Right atrium auricular region (tissue), 2 donors: Measurements from ENCODE around the gene SOX11. TPM values are rescaled to one million over a fixed set of nuclear protein-coding genes. Genes with fewer than 3 reads are reported as not detected.

Source experiments
- DNase-seq: peaks from one replicate; pipeline ENCODE4 v3.0.0-alpha.2; 2019; ENCODE audit warnings: low spot score
- H3K27ac ChIP-seq, 2 donors: fragments of 200-600 bp; sonication (generic); 1 replicate in 1 of 2; 2 replicates in 1 of 2; pipeline ENCODE4 v1.5.1; 2016 to 2019
- H3K27me3 ChIP-seq, 2 donors: fragments of 200-600 bp; sonication (generic); one replicate each; pipeline versions ENCODE4 v1.5.1 to v1.6.0; 2017 to 2019
- H3K36me3 ChIP-seq: fragments of 200-600 bp; sonication (generic); one replicate; pipeline ENCODE4 v1.5.1; 2016
- H3K4me1 ChIP-seq, 2 donors: fragments of 200-600 bp; sonication (generic); one replicate each; pipeline versions ENCODE4 v1.5.1 to v1.6.0; 2017 to 2019
- H3K4me3 ChIP-seq, 2 donors: fragments of 200-600 bp; sonication (generic); 1 replicate in 1 of 2; 2 replicates in 1 of 2; pipeline ENCODE4 v1.5.1; 2017 to 2019; ENCODE audit warnings: mild to moderate bottlenecking in 1 of 2, moderate library complexity in 1 of 2
- H3K9me3 ChIP-seq, 2 donors: fragments of 200-600 bp; sonication (generic); one replicate each; pipeline ENCODE4 v1.5.1; 2019
- total RNA-seq, 2 donors: library from RNA; depleted of rRNA; stranded (reverse); fragments of >200 nt; gene quantifications; one replicate each; pipeline ENCODE4 v1.1.0, GENCODE V29; 2016
- TF ChIP-seq, protein P1 (sequence below), 2 donors: fragments of 200-600 bp; sonication (generic); IDR thresholded peaks; one replicate each; pipeline ENCODE4 v1.5.1; 2019; ENCODE audit warnings: antibody characterized with exemption in 2 of 2

SOX11 gene
- total RNA-seq, 2 donors from 2014 or later = 0.11 to 0.71 TPM

DNA sequence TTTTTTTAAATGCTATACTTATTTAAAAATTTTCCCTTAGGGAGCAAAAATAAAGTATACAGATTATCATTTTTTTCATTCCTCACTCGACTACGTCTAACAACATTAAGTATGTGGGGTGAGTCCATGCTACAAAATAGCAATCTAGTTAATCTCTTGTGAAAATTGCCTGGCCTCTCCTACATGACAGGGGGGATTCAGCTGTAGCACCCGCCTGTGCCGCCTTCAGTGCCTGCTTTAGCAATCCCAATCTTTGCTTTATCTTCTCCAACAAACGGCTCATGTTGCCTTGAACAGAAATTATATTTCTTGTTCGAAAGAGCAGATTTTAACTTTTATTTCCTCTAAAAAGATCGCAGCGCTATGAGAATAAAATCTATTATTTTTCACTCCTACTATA lies 2.4 kb upstream of the SOX11 start:
- H3K27me3 ChIP-seq = peaks cover 0 to 29% of the 10 kb centered on the region in 2 donors
- H3K4me1 ChIP-seq = peaks cover 0 to 32% of the 10 kb centered on the region in 2 donors
- no peak for DNase-seq
- no peaks in the 10 kb centered on the region for H3K9me3 ChIP-seq
- TF ChIP-seq, protein P1, sequence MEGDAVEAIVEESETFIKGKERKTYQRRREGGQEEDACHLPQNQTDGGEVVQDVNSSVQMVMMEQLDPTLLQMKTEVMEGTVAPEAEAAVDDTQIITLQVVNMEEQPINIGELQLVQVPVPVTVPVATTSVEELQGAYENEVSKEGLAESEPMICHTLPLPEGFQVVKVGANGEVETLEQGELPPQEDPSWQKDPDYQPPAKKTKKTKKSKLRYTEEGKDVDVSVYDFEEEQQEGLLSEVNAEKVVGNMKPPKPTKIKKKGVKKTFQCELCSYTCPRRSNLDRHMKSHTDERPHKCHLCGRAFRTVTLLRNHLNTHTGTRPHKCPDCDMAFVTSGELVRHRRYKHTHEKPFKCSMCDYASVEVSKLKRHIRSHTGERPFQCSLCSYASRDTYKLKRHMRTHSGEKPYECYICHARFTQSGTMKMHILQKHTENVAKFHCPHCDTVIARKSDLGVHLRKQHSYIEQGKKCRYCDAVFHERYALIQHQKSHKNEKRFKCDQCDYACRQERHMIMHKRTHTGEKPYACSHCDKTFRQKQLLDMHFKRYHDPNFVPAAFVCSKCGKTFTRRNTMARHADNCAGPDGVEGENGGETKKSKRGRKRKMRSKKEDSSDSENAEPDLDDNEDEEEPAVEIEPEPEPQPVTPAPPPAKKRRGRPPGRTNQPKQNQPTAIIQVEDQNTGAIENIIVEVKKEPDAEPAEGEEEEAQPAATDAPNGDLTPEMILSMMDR (IDR thresholded peaks at IDR 0.05) = no peak
- H3K27ac ChIP-seq = no peak overlapping the region
- no peaks in the 10 kb centered on the region for H3K36me3 ChIP-seq
- no peak overlapping the region for H3K4me3 ChIP-seq

DNA sequence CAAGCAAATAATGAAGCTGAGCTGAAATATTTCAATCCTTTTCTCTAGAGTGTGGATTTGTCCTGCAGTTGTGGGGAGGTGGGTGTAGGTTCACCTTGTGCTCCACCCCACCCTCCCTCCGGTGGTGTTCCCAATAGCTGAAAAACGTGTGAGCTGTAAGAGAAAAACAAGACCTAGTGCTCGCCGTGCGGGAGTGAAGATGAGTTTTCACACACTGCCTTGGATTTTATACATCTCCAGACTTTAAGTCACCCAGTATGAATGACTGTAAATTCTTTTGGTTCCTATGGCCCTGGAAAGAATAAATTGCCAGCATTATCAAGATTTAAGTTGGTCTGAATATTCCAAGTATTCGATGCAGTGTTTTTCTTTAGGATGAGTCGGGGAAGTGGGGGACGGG lies 1.9 kb upstream of the SOX11 start:
- H3K4me3 ChIP-seq = no peak overlapping the region
- no peak for DNase-seq
- H3K36me3 ChIP-seq = no peaks in the 10 kb centered on the region
- TF ChIP-seq, protein P1 (IDR thresholded peaks at IDR 0.05) = no peak
- H3K9me3 ChIP-seq = no peaks in the 10 kb centered on the region
- H3K4me1 ChIP-seq = peaks cover 0 to 32% of the 10 kb centered on the region in 2 donors
- H3K27ac ChIP-seq = no peak overlapping the region
- H3K27me3 ChIP-seq = peaks cover 0 to 29% of the 10 kb centered on the region in 2 donors

DNA sequence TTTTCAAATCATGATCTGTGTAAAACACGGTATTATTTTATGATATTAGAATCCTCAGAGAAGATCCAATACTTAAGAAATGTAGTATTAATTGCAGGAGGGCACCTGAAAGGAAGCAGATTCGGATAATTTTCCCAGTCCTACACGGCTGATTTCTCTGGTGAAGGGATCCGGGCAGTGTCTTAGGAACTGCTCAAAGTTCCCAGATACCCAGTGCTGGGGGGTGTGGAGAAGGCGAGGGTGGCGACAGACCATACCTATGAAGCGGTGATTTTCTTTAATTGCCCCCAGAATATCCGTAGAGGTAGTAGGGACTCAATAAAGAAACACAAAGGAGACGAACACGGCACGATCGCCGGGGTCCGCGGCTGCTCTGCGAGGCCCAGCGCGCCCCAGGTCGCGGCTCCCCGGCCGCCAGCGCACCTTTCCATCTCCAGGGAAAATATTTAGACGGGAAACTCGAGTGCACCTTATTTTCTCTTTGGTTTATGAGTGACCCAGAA lies 1.4 kb upstream of the SOX11 start:
- no peaks in the 10 kb centered on the region for H3K9me3 ChIP-seq
- no peak for DNase-seq
- peak overlapping the region; percentile 39 to 48 for H3K4me3 ChIP-seq
- H3K36me3 ChIP-seq = no peaks in the 10 kb centered on the region
- H3K4me1 ChIP-seq = peaks cover 0 to 35% of the 10 kb centered on the region in 2 donors
- peak overlapping the region in 1 of 2 donors; percentile 16 for H3K27ac ChIP-seq
- H3K27me3 ChIP-seq = peaks cover 0 to 34% of the 10 kb centered on the region in 2 donors
- TF ChIP-seq, protein P1 (IDR thresholded peaks at IDR 0.05) = no peak

DNA sequence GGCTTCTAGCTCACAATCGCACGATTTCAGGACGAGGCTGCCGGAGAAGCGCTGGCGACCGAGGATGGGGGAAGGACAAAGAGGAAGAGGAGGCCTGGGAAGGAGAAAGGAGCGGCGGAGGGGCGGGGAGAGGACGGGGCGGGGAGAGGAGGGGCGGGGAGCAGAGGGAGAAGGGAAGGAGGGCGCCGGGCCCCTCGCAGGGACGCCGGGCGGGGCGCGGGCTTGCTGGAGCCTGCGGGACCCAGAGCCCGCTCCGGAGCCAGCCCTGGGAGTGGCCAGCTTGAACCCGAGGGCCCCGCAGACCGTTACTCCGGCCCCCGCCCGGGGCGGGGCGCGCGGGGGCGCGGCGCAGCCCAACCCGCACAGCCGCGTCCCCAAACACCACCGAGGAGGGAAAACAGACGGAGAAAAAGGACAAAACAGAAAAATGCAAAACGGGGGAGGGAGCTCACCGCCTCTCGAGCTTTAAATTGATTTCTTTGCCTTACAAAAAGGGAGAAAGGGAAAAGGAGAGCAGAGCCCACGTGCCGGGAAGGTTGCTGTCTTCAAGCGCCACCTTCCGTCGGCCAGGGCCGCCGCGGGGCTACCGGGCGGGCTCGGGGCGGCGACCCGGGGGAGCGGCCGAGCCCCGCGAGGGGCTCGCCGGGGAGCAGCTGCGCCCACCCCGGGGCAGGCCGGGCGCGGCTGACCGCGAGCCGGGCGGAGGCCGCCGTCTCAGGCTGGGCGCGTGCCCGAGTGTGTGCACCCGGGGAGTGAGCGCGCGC lies 781 bp upstream of the SOX11 start:
- no peak for DNase-seq
- Histone ChIP-seq H3K27me3 (peaks cover 0 to 40% of the 10 kb centered on the region in 2 donors), H3K4me3 (peak overlapping the region; percentile 39 to 48), H3K27ac (peak overlapping the region in 1 of 2 donors; percentile 23), H3K9me3 (no peaks in the 10 kb centered on the region), H3K36me3 (no peaks in the 10 kb centered on the region), H3K4me1 (peaks cover 0 to 41% of the 10 kb centered on the region in 2 donors)
- TF ChIP-seq, protein P1 (IDR thresholded peaks at IDR 0.05) = no peak

DNA sequence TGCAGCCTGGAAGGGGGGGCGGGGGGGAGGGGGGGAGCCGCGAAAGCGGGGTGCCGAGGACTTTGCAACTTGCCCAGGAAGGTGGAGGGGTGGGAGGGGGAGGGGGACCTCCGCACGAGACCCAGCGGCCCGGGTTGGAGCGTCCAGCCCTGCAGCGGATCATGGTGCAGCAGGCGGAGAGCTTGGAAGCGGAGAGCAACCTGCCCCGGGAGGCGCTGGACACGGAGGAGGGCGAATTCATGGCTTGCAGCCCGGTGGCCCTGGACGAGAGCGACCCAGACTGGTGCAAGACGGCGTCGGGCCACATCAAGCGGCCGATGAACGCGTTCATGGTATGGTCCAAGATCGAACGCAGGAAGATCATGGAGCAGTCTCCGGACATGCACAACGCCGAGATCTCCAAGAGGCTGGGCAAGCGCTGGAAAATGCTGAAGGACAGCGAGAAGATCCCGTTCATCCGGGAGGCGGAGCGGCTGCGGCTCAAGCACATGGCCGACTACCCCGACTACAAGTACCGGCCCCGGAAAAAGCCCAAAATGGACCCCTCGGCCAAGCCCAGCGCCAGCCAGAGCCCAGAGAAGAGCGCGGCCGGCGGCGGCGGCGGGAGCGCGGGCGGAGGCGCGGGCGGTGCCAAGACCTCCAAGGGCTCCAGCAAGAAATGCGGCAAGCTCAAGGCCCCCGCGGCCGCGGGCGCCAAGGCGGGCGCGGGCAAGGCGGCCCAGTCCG lies 540 bp downstream of the SOX11 start:
- no peaks in the 10 kb centered on the region for H3K36me3 ChIP-seq
- H3K9me3 ChIP-seq = no peaks in the 10 kb centered on the region
- TF ChIP-seq, protein P1 (IDR thresholded peaks at IDR 0.05) = no peak
- H3K27me3 ChIP-seq = peaks cover 0 to 52% of the 10 kb centered on the region in 2 donors
- H3K4me3 ChIP-seq = peak overlapping the region; percentile 39 to 48
- peaks cover 0 to 50% of the 10 kb centered on the region in 2 donors for H3K4me1 ChIP-seq
- no peak for DNase-seq
- H3K27ac ChIP-seq = peak overlapping the region in 1 of 2 donors; percentile 42
